ENCODE measurements around the gene KCNQ2. TPM values are rescaled to one million over a fixed set of nuclear protein-coding genes. Genes with fewer than 3 reads are reported as not detected.

The KCNQ2 gene
- total and polyA plus RNA-seq, 10 of the 15 experiments (the other 5 are each of a cell fraction or from before 2014, with no cell fraction given) = 0.06 to 0.49 (median 0.26) TPM; not detected in 7

GRCh38 chr20:63363981-63364561 is 108.4 kb downstream of the KCNQ2 start (continued):
- no peak for TF ChIP-seq REST (IDR thresholded peaks at IDR 0.05; ENCODE audit: low read depth, low read length)
- no peak for TF ChIP-seq EGR1 (IDR thresholded peaks at IDR 0.05; ENCODE audit: borderline replicate concordance in 1 of 2, low read depth in 2 of 2, low read length in 2 of 2)

- ChIA-PET POLR2A (no interaction called here), RAD21 (ENCODE audit: unreplicated experiment) (no interaction called here), SMC1A (ENCODE audit: uncharacterized antibody, unreplicated experiment) (no interaction called here), CTCF (interaction anchor here (0.8 kb wide), 1 partner anchor 19 kb away, joined by 3 read pairs; no protein-coding TSS in a partner anchor)
- H3K27me3 ChIP-seq (replicated peaks in 1 of 2; ENCODE audit: control insufficient read depth in 2 of 2, insufficient read depth in 2 of 2, low read length in 1 of 2) = no peaks in the 10 kb centered on the region; a peak in 1 of 4 replicates
- no peak overlapping the region for H3K27ac ChIP-seq (ENCODE audit: control insufficient read depth, insufficient read depth)
- H2AFZ ChIP-seq (ENCODE audit: control insufficient read depth, low read depth, low read length) = no peak overlapping the region
- no peaks in the 10 kb centered on the region for H3K9me3 ChIP-seq (replicated peaks; ENCODE audit: control insufficient read depth, insufficient read depth, low read length)
- H3K4me3 ChIP-seq = no peak overlapping the region
- no peaks in the 10 kb centered on the region for H4K20me1 ChIP-seq (ENCODE audit: control insufficient read depth, insufficient read depth)
- H3K9ac ChIP-seq (ENCODE audit: control insufficient read depth, insufficient read depth, low read length) = no peak overlapping the region
- H3K36me3 ChIP-seq (ENCODE audit: control insufficient read depth in 2 of 2, insufficient read depth in 2 of 2, low read length in 1 of 2) = no peaks in the 10 kb centered on the region
- FAIRE-seq (no peak), DNase-seq (ENCODE audit: low read depth, low spot score) (no peak), ATAC-seq (no peak)
- H3K4me1 ChIP-seq (ENCODE audit: control insufficient read depth, insufficient read depth, low read length) = no peaks in the 10 kb centered on the region
- no peak overlapping the region for H3K4me2 ChIP-seq (ENCODE audit: control insufficient read depth, insufficient read depth)
- 36% methylated on average over 23 of the region's 23 CpGs for WGBS (ENCODE audit: insufficient coverage, insufficient replicate concordance, low lambda C conversion rate, missing lambda C conversion rate)
- TF ChIP-seq ZBTB4 (CRISPR knock-in tag; IDR thresholded peaks at IDR 0.05) = no peak
- TF ChIP-seq NR2C1 (IDR thresholded peaks at IDR 0.05) = 0 out of 2 replicates have a peak, but pooled peaks have one; percentile 8
- 0 out of 2 replicates have a peak, but pooled peaks have one; percentile 34 for TF ChIP-seq NR2F1 (conservative IDR thresholded peaks at IDR 0.05)
- no peaks in the 10 kb centered on the region for H3K79me2 ChIP-seq (ENCODE audit: control insufficient read depth, insufficient read depth, low read length)
- BruUV-seq (replicated peaks) = no TSS peak
- in situ Hi-C loops (cut with MboI) = no loop called here
- intact Hi-C loops (cut with micrococcal nuclease; ENCODE audit: unreplicated experiment) = no loop called here
These were observed 109.2 kb downstream of the KCNQ2 start for GRCh38 chr20:63363013-63363957.
